Panc1 (cell line): Measurements from ENCODE around the gene TRAPPC1.

ENCODE experiments used
- CTCF ChIP-seq: fragments of 450-650 bp; IDR thresholded peaks from 2 replicates; pipeline ENCODE4 v1.5.1; 2017; ENCODE audit warnings: mild to moderate bottlenecking
- POLR2AphosphoS5 ChIP-seq: IDR thresholded peaks from 2 replicates; pipeline ENCODE4 v1.6.1; 2012; ENCODE audit warnings: mild to moderate bottlenecking, low read depth, low read length, moderate library complexity
- REST ChIP-seq, 2 experiments: IDR thresholded peaks; 2 replicates each; pipeline ENCODE4 v1.6.1; 2011 to 2012; ENCODE audit warnings: low read depth in 2 of 2, control low read depth in 1 of 2, low read length in 1 of 2, mild to moderate bottlenecking in 1 of 2, moderate library complexity in 1 of 2; ENCODE audit not compliant: insufficient read depth in 1 of 2
- SIN3A ChIP-seq: IDR thresholded peaks from 2 replicates; pipeline ENCODE4 v1.6.1; 2012; ENCODE audit warnings: low read depth, mild to moderate bottlenecking, low read length, moderate library complexity, borderline replicate concordance; ENCODE audit not compliant: insufficient read depth
- TCF7L2 ChIP-seq: IDR thresholded peaks from 2 replicates; pipeline ENCODE4 v1.6.1; 2011; ENCODE audit warnings: mild to moderate bottlenecking, low read depth, low read length, inconsistent platforms

GRCh38 chr17:7903154-7904103, 28.3 kb downstream of the TRAPPC1 start:
- TF ChIP-seq CTCF = no peak
- no peak for TF ChIP-seq POLR2AphosphoS5
- no peak for TF ChIP-seq REST (IDR thresholded peaks at IDR 0.05; ENCODE audit: insufficient read depth in 1 of 2, low read depth in 2 of 2, low read length in 1 of 2)
- no peak for TF ChIP-seq TCF7L2
- TF ChIP-seq SIN3A = no peak
